ENCODE measurements around the gene RASGEF1B. TPM values are rescaled to one million over a fixed set of nuclear protein-coding genes. Genes with fewer than 3 reads are reported as not detected.

Gene RASGEF1B
- total and polyA plus RNA-seq, 2 of the 13 experiments (the other 11 are each of a cell fraction or from before 2014, with no cell fraction given), result 0.04 TPM

DNA sequence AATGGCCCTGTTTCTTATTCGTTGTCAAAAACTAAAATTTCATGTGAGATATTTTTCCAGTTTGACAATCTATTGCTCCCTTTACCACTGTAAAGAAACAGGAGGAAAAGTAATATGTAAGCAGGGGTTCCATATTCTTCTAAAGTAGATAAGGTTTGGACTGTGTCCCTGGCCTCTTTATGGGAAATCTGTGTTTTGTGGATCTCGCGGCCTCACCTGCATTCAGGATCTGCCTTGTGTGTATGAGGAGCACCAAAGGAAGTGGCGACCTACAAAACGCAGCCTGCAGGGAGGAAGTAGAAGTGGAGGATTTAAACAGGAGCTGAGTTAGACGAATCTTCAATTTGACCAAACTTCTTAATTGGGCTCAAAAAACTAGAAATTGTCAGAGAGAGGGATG, 67.0 kb downstream of the RASGEF1B start:
- DNase-seq (ENCODE audit: low spot score), result no peak
- no peak overlapping the region for H2AFZ ChIP-seq (ENCODE audit: low read length)
- ChIA-PET CTCF (ENCODE audit: low intra/inter-chr PET ratio, low total read pairs) (interaction anchor here (3.2 to 5.1 kb wide), 2 partner anchors 796 to 864 kb away, joined by 17 to 55 read pairs; no protein-coding TSS in a partner anchor), POLR2A (no interaction called here)
- H3K4me1 ChIP-seq (ENCODE audit: insufficient read depth, low read length), result no peaks in the 10 kb centered on the region
- H3K27me3 ChIP-seq (ENCODE audit: control insufficient read depth in 1 of 2, insufficient read depth in 2 of 2, low read length in 2 of 2), result no peaks in the 10 kb centered on the region; a peak in 1 of 5 replicates
- H3K9ac ChIP-seq (ENCODE audit: insufficient read depth, low read depth, low read length), result no peak overlapping the region
- no peak overlapping the region for H3K4me2 ChIP-seq (ENCODE audit: low read depth, low read length)
- BruUV-seq (replicated peaks), result no TSS peak
- no peak for FAIRE-seq
- no peaks in the 10 kb centered on the region for H3K9me3 ChIP-seq (ENCODE audit: low read length)
- ATAC-seq, result no peak
- no peaks in the 10 kb centered on the region for H4K20me1 ChIP-seq (ENCODE audit: insufficient read depth, low read length)
- no peak overlapping the region for H3K27ac ChIP-seq (ENCODE audit: extremely low read length, insufficient read depth, low read length)
- intact Hi-C loops (cut with micrococcal nuclease; ENCODE audit: unreplicated experiment) (no loop called here), in situ Hi-C loops (cut with HindIII; ENCODE audit: extremely low pct_ligation_motif_present, low pct_unique_long_range_greater_than_20kb) (loop anchor here (5.0 kb wide), 1 partner anchor 798 kb away; no protein-coding TSS in a partner anchor)
- TF ChIP-seq KAT8 (CRISPR knock-in tag; IDR thresholded peaks at IDR 0.05), result no peak
- no peak for TF ChIP-seq U2AF2 (IDR thresholded peaks at IDR 0.05; ENCODE audit: low read depth, low read length)
- TF ChIP-seq MAF1 (CRISPR knock-in tag; IDR thresholded peaks at IDR 0.05; ENCODE audit: borderline replicate concordance), result no peak
- no peak for TF ChIP-seq PLRG1 (conservative IDR thresholded peaks at IDR 0.05)
- no peak for TF ChIP-seq HHEX (CRISPR knock-in tag; IDR thresholded peaks at IDR 0.05)
- no peak for TF ChIP-seq ZNF224 (CRISPR knock-in tag; IDR thresholded peaks at IDR 0.05)
- no peak for TF ChIP-seq PPARG (CRISPR knock-in tag; conservative IDR thresholded peaks at IDR 0.05)
- no peak for TF ChIP-seq TSC22D2 (CRISPR knock-in tag; IDR thresholded peaks at IDR 0.05; ENCODE audit: borderline replicate concordance)
- TF ChIP-seq, protein P1, sequence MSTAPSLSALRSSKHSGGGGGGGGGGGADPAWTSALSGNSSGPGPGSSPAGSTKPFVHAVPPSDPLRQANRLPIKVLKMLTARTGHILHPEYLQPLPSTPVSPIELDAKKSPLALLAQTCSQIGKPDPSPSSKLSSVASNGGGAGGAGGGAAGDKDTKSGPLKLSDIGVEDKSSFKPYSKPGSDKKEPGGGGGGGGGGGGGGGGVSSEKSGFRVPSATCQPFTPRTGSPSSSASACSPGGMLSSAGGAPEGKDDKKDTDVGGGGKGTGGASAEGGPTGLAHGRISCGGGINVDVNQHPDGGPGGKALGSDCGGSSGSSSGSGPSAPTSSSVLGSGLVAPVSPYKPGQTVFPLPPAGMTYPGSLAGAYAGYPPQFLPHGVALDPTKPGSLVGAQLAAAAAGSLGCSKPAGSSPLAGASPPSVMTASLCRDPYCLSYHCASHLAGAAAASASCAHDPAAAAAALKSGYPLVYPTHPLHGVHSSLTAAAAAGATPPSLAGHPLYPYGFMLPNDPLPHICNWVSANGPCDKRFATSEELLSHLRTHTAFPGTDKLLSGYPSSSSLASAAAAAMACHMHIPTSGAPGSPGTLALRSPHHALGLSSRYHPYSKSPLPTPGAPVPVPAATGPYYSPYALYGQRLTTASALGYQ (CRISPR knock-in tag; IDR thresholded peaks at IDR 0.05), result no peak
- no peak for TF ChIP-seq TBL1XR1 (IDR thresholded peaks at IDR 0.05; ENCODE audit: borderline replicate concordance, low read length, partially characterized antibody)
- no peak for TF ChIP-seq ZNF672 (CRISPR knock-in tag; IDR thresholded peaks at IDR 0.05)
- TF ChIP-seq ZNF292 (CRISPR knock-in tag; IDR thresholded peaks at IDR 0.05; ENCODE audit: borderline replicate concordance, low read depth), result no peak
- no peak for TF ChIP-seq ZNF232 (CRISPR knock-in tag; IDR thresholded peaks at IDR 0.05; ENCODE audit: borderline replicate concordance)
- TF ChIP-seq, protein P2, sequence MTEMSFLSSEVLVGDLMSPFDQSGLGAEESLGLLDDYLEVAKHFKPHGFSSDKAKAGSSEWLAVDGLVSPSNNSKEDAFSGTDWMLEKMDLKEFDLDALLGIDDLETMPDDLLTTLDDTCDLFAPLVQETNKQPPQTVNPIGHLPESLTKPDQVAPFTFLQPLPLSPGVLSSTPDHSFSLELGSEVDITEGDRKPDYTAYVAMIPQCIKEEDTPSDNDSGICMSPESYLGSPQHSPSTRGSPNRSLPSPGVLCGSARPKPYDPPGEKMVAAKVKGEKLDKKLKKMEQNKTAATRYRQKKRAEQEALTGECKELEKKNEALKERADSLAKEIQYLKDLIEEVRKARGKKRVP (CRISPR knock-in tag; IDR thresholded peaks at IDR 0.05), result no peak
- no peak for TF ChIP-seq SATB2 (CRISPR knock-in tag; IDR thresholded peaks at IDR 0.05)
- TF ChIP-seq, protein P3, sequence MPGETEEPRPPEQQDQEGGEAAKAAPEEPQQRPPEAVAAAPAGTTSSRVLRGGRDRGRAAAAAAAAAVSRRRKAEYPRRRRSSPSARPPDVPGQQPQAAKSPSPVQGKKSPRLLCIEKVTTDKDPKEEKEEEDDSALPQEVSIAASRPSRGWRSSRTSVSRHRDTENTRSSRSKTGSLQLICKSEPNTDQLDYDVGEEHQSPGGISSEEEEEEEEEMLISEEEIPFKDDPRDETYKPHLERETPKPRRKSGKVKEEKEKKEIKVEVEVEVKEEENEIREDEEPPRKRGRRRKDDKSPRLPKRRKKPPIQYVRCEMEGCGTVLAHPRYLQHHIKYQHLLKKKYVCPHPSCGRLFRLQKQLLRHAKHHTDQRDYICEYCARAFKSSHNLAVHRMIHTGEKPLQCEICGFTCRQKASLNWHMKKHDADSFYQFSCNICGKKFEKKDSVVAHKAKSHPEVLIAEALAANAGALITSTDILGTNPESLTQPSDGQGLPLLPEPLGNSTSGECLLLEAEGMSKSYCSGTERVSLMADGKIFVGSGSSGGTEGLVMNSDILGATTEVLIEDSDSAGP (CRISPR knock-in tag; IDR thresholded peaks at IDR 0.05; ENCODE audit: borderline replicate concordance), result no peak
- TF ChIP-seq ZNF33B (CRISPR knock-in tag; IDR thresholded peaks at IDR 0.05), result no peak
- no peak for TF ChIP-seq HNF4G (IDR thresholded peaks at IDR 0.05; ENCODE audit: borderline replicate concordance, low read depth, low read length)
- no peak for TF ChIP-seq HNF4G (CRISPR knock-in tag; IDR thresholded peaks at IDR 0.05; ENCODE audit: borderline replicate concordance, low read depth)
- no peak overlapping the region for H3K4me3 ChIP-seq (replicated peaks in 1 of 3; ENCODE audit: insufficient read depth in 1 of 3, low read depth in 2 of 3, low read length in 3 of 3)
- H3K79me2 ChIP-seq (ENCODE audit: insufficient read depth, low read length), result no peaks in the 10 kb centered on the region
- 10% methylated on average over 6 of the region's 6 CpGs for WGBS (ENCODE audit: low lambda C conversion rate)
- H3K36me3 ChIP-seq (replicated peaks in 1 of 2; ENCODE audit: control insufficient read depth in 1 of 2, insufficient read depth in 2 of 2, low read length in 2 of 2), result no peaks in the 10 kb centered on the region

All from HepG2 (cell line).